Middle frontal gyrus (tissue), 1 donor: ENCODE results near the gene MED31.
"Not testable (repeated sequence)": the region's sequence is repeated elsewhere in the genome, so short reads cannot be mapped to it uniquely, and the experiment has no call there.

ENCODE experiments used
- DNase-seq: peaks from one replicate; pipeline ENCODE4 v3.0.0-alpha.2; 2015; ENCODE audit warnings: low spot score; ENCODE audit errors: extremely low spot score

The MED31 gene

DNA sequence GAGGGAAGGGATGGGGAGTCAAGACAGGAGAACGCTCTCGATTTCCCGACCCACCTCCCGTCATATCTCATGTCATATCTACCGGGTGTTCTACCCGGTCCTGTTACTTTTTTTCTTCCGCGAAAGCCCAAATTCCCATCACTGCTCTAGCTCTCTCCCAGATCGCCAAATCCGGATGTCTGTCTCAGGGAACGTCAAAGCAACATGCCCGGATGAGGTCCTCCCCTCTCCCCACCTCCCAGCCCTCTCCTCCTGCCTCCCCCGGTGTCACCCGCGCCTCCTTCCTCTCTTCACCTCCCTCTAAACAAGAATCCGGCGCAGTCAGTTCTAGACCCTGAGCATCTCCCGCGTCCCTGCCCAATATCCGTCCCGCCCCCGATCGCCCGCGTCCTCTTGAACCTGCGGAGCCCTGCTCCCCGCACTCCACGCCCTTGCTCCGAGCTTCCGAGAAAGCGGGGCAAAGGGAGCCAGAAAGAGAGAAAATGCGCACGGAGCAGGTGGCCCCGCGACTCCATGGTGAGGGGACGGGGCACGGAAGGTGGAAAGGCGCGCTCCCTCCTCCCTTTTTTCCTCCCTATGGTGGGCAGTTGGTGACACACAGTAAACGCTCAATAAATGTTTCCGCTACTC, 4.4 kb upstream of the MED31 start:
- not testable (repeated sequence) for DNase-seq

- no peak for DNase-seq
Measured at GRCh38 chr17:6654841-6655731, 3.7 kb upstream of the MED31 start.

DNA sequence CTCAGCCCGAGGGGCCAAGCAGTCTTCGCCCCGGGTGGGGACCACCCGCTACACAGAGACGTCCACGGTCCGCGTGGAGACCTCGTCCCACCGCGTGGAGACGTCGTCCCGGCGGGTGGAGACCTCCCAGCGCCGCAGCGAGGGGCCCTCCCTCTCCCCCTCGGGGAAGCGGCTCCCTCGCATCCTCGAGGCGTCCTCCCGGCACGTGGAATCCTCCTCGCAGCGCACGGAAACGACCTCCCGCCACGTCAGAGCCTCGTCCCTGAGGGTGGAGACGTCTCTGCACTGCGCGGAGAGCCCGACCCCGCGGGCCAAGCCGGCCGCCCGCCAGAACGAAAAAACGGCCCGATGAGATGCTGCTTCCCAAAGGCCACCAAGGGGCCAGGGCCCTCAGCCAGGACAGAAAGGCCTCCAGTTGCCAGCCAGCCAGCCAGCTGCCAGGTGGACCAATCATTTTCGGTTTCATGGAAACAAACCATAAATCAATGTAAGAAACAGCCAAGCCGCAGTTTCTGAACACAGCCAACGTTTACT, 581 bp upstream of the MED31 start:
- DNase-seq: no peak

- no peak for DNase-seq
Measured at GRCh38 chr17:6648181-6648580, 3.2 kb downstream of the MED31 start.

GRCh38 chr17:6643451-6644125, 7.8 kb downstream of the MED31 start:
- no peak for DNase-seq

- DNase-seq: no peak
Measured at GRCh38 chr17:6642592-6642991, 8.8 kb downstream of the MED31 start.

DNA sequence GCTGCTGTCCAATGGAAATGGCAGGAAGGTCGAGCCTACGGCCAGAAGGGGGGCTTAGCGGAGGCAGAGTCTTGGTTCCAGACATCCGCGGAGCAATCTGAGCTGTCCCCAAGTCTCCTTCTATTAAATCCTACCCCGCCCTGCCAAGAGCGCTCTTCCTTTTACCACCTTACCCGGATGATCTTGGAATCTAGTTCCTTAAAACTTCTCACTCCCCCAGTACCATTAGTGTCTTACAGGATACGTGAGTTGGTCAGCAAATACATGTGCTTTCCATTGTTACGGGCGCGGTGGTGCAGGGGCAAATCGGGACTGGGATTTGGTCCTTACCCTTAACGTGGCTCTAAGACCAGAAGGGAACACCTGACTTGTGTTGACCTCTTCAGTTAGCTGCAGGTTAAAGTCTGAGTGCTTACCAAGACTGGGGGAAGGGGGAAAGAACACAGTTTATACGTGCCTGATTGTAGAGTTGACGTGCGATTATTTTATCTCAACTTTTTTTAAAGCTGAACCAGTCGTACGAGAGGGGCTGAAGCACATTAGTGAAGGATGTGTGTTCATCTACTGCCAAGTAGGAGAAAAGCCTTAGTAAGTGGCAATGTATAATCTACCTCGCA, 10.1 kb downstream of the MED31 start:
- no peak for DNase-seq

DNA sequence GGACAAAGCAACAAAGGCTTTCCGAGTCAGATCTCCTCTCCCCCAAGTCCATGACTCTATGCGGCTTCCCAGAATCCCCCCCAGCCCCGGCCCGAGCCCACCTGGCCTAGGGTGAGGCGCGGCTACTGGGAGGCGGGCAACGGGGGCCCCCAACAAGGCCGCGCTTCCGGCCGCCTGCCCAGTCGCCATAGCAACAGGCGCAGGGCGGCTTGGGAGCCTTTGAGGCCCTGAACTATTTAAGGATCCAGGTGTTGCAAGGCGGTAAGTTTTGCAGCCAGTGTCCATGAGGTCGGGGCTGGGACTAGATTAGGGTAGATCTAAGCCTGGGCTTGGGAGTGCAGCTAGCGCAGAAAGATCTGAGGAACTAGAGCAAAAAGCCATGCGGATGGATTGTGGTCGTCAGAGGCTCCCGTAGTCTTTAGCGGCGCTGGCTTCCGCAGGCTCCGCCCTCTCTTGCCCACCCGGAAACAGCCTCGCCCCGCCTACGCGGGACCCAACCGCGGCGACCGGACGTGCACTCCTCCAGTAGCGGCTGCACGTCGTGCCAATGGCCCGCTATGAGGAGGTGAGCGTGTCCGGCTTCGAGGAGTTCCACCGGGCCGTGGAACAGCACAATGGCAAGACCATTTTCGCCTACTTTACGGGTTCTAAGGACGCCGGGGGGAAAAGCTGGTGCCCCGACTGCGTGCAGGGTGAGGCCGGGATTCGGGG, 10.7 kb downstream of the MED31 start, which contains the start of the genes KIAA0753 and TXNDC17:
TSS of gene KIAA0753 (minus strand) at position 176 of the 711 bp plus-strand sequence. CDS start 5,608 bp downstream, outside the sequence.
TSS of gene TXNDC17 (plus strand) at position 525 of the 711 bp plus-strand sequence. CDS start at position 548, 23 bp downstream.
- peak; percentile 80 for DNase-seq

DNA sequence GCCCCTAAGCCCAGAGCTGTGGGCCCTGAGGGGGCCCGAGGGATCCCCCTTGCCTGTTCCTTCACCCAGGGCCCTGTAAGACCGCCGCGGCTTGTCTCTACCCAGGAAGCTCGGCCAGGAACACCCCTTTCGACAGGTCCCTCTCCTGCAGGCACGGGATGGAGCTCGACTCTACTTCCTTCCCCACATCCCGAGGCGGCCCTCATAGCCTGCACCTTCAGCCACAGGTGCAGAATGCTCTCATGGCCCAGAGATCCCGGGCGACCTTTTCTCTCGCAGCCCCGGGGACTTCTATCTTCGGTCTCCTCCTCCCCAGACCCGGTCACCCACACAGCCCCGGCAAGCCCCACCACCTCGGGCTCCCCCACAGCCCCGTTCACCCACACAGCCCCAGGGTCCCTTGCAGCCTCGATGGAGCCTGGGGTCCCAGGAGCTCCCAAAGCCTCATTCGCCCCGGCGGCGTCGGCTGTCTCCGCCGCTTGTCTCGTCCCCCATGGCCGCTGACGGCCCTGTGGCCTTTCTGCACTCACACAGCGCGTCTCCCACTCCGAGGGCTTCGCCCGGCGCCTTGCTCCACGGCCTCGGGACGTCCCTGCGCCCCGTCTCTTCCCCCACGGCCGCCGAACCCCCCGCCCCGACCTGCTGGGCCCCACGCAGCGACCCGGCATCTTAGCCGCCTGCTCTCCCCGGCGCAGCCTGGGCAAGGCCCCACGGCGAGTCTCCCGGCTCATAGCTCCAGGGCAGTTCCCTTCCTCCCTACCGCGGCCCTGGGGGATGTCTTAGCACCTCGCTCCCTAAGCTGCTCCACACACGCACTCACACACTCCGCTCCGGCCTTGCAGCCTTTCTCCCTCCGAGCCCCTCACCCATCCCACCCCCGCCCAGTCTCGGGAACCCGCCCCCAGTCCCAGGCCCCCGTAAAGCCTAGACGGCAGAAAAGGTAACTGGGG, 11.5 kb downstream of the MED31 start:
- DNase-seq: no peak

GRCh38 chr17:6639014-6639585, 12.3 kb downstream of the MED31 start:
- no peak for DNase-seq

GRCh38 chr17:6638046-6638908, 13.1 kb downstream of the MED31 start:
- DNase-seq: no peak

DNA sequence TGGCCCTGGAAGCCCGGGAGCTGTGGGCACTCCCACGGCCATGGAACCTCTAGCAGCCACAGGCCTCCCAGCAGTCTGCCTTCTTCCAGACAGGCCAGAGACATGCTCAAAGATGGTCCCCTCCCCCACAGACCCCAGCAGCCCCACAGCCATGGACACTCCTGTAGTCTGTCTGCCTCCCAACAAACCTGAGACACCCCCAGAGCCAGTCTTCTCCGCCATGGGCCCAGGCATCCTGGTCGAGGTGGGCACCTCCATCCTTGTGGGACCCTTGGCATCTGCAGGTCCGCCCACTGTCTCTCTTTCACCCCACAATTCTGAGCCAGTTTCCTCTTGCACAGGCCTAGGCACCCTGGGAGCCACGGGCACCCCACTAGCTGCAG, 14.0 kb downstream of the MED31 start:
- no peak for DNase-seq

DNA sequence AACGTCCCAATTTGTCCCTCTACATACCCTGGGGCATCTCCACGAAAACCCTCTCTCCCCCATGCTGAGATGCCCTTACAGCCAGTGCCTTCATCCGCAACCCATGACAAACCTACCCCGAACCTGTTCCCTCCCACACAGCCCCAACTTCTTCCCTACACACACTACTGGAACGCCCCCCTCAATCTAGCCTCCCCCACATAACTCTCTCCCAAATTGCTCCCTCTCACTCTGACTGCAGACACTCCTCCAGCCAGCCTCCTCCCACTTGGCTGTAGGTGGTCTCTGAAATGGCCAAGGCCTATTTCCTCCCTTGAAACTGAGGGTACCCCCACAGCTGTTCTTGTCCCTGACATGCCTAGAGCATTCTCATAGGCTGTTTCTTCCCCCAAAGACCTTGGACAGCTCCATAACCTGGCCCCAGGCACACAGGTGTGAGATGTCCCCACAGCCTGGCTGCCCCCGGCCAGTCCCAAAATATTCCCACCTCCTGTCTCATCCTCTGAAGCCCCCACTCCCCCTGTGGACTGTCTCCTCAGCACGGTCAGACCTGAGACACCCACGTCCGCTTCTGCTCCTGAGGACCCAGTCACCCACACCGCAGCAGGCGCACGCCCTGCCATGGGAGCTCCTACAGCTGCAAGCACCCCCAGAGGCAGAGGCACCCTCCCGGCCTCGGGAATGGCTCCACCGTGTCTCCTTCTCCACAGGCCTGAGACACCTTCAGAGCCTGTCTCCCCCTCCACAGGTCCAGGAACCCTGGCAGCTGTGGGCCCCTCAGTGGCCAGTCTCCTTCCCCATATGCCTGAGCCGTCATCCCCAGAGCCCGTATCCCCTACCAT, 14.6 kb downstream of the MED31 start:
- no peak for DNase-seq

DNA sequence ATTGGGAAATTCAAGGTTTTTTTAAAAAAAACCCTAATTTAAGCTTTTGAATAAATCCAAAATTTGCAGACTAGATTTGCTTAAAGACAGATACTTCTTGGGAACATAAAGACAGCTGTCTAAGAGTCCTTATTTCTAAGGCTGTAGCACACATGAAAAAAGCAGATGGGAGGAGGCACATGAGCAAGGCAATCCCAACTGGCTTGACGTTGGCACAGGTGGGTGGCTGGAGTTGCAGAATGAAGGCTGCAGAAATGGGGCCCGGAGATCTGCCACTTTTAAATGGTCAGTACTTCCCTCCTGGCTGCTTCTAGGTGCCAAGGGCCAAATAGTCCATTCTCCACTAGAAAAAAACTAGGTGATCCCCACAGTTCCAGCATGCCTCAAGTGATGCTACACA, 15.3 kb downstream of the MED31 start:
- no peak for DNase-seq

- DNase-seq: no peak
Measured at GRCh38 chr17:6633263-6633662, 18.1 kb downstream of the MED31 start.

GRCh38 chr17:6632530-6632929, 18.9 kb downstream of the MED31 start:
- DNase-seq: no peak

DNA sequence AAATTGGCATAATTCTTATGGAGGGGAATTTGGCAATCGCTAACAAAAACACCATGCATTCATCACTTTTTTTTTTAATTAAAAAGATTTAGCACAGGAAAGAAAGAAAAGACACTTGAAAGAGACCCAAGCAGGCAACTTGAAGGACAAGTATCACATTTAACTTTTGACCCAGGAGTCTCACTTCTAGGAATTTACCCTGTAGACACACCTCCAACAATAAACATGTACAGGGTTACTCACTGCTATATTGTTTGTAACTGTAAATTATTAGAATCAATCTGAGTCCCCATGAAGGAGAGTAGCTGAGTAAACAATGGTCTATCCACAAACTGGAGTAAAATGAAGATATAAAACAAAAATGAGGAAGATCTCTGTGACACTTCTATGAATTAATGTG, 21.0 kb downstream of the MED31 start:
- no peak for DNase-seq
